Keratinocyte (primary cell): ENCODE measurements around the gene CFAP20DC.

ENCODE experiments used
- CTCF ChIP-seq, 3 experiments: IDR thresholded peaks in 1 of 3; conservative IDR thresholded peaks in 1 of 3; optimal IDR thresholded peaks in 1 of 3; 2 replicates in 2 of 3; 3 replicates in 1 of 3; pipeline versions ENCODE3 to v1.5.1; 2011; ENCODE audit warnings: low read length in 3 of 3, mild to moderate bottlenecking in 3 of 3, moderate library complexity in 2 of 3, control low read depth in 1 of 3, inconsistent platforms in 1 of 3; ENCODE audit not compliant: insufficient read depth in 2 of 3; ENCODE audit errors: extremely low read depth in 1 of 3
- EZH2 ChIP-seq: IDR thresholded peaks from one replicate; pipeline ENCODE4 v1.6.1; 2012; ENCODE audit warnings: inconsistent platforms, mild to moderate bottlenecking, low read length, moderate library complexity

- TF ChIP-seq CTCF (optimal IDR thresholded peaks at IDR 0.05 in 1 of 3, IDR thresholded peaks at IDR 0.05 in 1 of 3, conservative IDR thresholded peaks at IDR 0.05 in 1 of 3; ENCODE audit: extremely low read depth in 1 of 3, insufficient read depth in 2 of 3, low read length in 3 of 3) (peak; percentile 71 to 76 (median 73)), EZH2 (no peak)
Observed at GRCh38 chr3:58824285-58824684, 225.5 kb downstream of the CFAP20DC start.
